NOMO-1 treated with DMSO at 0.1 percent for 48 hours (cell line): ENCODE data around the gene ARHGAP33.
"Not testable (repeated sequence)": the region's sequence is repeated elsewhere in the genome, so short reads cannot be mapped to it uniquely, and the experiment has no call there.

Experiments
- DNase-seq: peaks from one replicate; lab custom pipeline; 2025; ENCODE audit not compliant: unreplicated experiment; lab: John Stamatoyannopoulos, UW

ARHGAP33 gene

GRCh38 chr19:35755550-35756376 is 19.6 kb upstream of the ARHGAP33 start:
- no peak for DNase-seq

GRCh38 chr19:35756377-35757230 is 18.8 kb upstream of the ARHGAP33 start, which contains the start of gene HSPB6:
Gene HSPB6 (minus strand): TSS chr19:35757029. CDS start chr19:35757008, 21 bp downstream.
- no peak for DNase-seq

- DNase-seq: no peak
Observed at GRCh38 chr19:35757231-35757748, 18.1 kb upstream of the ARHGAP33 start.

GRCh38 chr19:35757749-35758608 is 17.4 kb upstream of the ARHGAP33 start, which contains the start of gene PROSER3:
Gene PROSER3 (plus strand): TSS chr19:35758176. CDS start chr19:35758216, 40 bp downstream.
- peak; percentile 99 for DNase-seq

DNA sequence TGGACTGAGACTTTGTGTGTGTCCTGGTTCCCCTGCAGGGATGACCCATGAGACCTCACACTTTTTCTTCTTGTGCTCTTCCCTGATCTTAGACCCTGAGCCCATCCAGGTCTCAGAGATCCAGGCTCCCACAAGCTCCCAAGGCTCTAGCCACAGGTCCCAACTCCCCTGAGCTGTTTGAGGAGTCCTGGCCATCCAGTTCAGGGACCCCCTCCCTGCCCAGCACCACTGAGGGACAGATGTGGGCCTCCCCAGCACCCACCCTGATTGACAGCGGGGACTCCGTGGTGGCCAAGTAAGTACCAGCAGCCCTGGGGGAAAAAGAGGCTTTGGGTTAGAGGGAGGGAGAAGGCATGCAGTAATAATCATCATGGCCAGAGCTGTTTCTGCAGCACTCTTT is 15.7 kb upstream of the ARHGAP33 start:
- DNase-seq: no peak

DNA sequence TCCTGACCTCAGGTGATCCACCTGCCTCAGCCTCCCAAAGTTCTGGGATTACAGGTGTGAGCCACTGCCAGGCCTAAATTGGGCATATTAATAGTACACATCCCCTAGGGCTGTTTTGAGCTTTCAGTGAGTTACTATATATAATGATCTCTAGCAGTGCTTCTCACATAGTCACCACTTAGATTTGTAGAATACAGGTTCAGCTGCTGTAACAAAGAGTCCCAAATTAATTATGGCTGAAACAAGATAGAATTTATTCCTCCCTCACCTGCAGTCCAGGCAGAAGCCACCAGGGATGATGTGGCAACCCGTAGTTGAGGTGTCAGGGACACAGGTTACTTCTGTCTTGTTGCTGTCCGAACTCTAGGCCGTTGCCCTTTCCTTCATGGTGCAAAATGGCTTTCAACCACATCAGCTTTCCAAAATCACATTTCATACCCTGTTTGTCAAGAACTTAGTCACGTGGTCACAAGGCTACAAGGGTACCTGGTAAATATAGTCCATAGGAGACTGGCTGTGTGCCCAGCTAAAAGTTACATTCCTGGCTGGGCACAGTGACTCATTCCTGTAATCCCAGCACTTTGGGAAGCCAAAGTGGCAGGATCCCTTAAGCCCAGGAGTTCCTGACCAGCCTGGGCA is 14.5 kb upstream of the ARHGAP33 start:
- no peak for DNase-seq

DNA sequence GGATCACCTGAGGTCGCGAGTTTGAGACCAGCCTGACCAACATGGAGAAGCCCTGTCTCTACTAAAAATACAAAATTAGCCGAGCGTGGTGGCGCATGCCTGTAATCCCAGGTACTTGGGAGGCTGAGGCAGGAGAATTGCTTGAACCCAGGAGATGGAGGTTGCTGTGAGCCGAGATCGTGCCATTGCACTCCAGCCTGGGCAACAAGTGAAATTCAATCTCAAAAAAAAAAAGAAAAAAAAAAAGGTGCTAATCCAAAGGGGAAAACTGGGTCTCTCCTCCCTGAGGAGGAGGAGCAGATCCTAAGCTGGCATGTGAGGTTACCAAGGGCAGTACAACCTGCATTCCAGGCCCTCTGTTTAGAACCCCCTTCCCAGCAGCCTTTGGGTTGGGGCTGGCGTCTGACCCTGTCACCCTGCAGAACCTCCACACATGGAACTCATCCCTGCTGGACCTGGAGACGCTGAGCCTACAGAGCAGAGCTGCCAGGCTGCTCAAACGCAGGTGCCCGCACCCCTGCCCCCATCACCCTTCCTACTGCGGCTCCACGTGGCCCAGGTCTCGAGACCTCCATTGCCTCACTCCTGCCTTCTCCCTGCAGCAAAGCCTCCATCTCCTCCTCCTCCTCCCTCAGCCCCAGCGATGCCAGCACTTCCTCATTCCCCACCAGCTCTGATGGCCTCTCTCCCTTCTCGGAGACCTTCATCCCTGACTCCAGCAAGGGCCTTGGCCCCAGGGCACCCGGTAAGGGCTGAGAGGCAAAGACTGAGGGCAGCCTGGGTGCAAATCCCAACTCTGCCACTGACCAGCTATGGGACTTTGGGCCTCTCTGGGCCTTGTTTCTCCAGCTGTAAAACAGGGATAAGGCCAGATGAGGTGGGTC is 10.7 kb upstream of the ARHGAP33 start:
- no peak for DNase-seq

GRCh38 chr19:35766571-35767104 is 8.7 kb upstream of the ARHGAP33 start:
- DNase-seq: no peak

- DNase-seq: no peak
Observed at GRCh38 chr19:35767288-35768081, 7.9 kb upstream of the ARHGAP33 start.

DNA sequence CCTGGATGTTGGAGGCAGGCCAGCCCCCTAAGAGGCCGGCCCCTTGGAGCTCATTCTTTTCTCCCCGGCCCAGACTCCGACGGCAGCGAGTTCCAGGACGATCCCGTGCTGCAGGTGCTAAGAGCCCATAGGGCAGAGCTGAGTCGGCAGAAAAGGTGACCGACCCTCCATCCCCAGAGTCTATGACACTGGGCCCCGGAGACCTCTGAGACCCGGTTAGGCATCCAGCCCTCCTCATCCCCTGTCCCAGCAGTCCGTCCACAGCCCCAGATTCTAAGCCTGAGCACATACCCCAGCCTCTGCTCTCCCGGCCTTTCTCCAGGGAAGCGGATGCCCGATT is 7.3 kb upstream of the ARHGAP33 start:
- no peak for DNase-seq

- not testable (repeated sequence) for DNase-seq
Observed at GRCh38 chr19:35772362-35772761, 3.0 kb upstream of the ARHGAP33 start.

DNA sequence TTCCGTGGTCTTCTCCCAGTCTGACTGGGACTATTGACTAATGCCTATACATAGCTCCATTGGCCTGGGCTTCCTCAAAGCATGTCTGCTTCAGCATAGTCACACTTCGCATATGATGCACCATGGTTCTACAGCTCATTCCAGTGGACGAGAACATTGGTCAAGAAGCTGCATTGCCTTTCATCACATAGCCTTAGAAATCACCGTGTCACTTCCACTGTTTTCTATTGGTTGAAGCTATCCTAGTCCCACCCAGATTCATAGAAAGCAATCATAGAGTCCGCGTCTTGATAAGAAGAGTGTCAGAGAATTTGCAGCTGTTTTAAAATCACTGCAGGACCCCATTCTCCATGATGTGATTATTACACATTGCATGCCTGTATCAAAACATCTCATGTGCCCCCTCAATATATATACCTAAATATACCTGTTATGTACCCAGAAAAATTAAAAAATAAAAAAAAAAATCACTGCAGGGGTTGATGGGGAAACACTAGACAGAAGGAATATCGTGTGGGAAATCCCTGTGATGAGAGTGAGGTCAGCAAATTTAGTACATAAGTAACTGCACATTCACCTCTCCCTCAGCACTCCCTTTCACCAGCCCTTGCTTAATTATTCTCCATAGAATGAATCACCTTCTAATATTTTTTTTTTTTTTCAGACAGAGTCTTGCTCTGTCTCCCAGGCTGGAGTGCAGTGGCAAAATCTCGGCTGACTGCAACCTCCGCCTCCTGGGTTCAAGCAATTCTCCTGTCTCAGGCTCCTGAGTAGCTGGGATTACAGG is 2.2 kb upstream of the ARHGAP33 start:
- no peak for DNase-seq

- DNase-seq: no peak
Observed at GRCh38 chr19:35774274-35775045, 904 bp upstream of the ARHGAP33 start.

DNA sequence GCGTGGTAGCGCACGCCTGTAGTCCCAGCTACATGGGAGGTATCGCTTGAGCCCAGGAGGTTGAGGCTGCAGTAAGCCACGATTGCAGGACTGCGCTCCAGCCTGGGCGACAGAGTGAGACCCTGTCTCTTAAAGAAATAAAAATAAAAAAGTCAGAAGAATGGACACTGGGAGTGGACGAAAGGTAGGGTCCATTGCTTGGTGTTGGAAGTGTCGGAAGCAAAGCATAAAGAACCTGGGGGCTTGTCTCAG is 392 bp upstream of the ARHGAP33 start:
- no peak for DNase-seq

GRCh38 chr19:35776102-35776788 is 881 bp downstream of the ARHGAP33 start:
- DNase-seq: no peak

DNA sequence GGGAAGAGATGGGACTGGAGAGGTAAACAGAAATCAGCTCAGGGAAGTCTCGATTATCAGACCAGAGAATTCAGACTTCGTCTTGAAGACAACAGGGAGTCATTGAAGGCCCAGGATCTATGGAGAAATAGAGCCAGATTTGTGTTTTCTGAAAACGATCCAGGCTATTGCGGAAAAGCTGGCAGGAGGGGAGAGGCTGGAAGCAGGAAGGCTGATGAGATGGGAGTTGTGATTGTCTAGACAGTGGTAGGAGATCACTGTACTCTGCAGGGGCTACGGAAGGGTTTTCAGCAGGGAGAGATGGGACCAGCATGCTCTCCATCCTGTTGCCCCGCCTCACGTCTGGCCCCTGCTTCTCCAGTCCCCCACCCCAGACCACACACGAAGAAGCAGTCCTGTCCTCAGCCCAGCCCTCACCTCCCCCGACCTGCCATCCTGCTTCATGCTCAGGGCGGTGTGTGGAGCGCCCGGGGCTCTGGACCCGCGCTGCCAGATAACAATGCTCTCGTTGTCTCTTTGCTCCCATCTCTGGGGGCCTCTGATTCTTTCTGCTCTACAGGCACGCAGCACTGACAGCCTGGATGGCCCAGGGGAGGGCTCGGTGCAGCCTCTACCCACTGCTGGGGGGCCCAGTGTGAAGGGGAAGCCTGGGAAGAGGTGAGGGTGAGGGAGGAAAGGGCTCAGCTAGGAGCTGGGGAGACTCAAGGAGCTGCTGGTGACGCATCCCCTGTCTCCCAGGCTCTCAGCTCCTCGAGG is 1.9 kb downstream of the ARHGAP33 start:
- no peak for DNase-seq
